PC-9 (cell line): ENCODE measurements around the gene PPM1F. TPM values are rescaled to one million over a fixed set of nuclear protein-coding genes. Genes with fewer than 3 reads are reported as not detected.

ENCODE experiments used
- BruUV-seq: library from RNA; stranded (reverse); fragments of 400-500 nt; replicated peaks from 2 replicates; lab custom pipeline; 2021; lab: Mats Ljungman, UMichigan
- CTCF ChIA-PET: fragments of 300-600 bp; sonication (Branson Sonifier 250); formaldehyde crosslinking; loops from one replicate; lab custom pipeline; 2022; ENCODE audit warnings: antibody characterized with exemption; lab: Charles Lee
- POLR2A ChIA-PET: fragments of 300-600 bp; sonication (Branson Sonifier 250); formaldehyde crosslinking; loops from one replicate; lab custom pipeline; 2022; ENCODE audit warnings: antibody characterized with exemption; ENCODE audit not compliant: unreplicated experiment; lab: Charles Lee
- DNase-seq, 2 experiments: peaks; one replicate each; pipeline versions ENCODE4 v3.0.0 to v3.0.0-alpha.2; 2015 to 2022; ENCODE audit warnings: mixed read lengths in 1 of 2
- H2AFZ ChIP-seq: fragments of 200-600 bp; sonication (generic); 2 replicates; pipeline ENCODE4 v1.8.1; 2017; ENCODE audit warnings: antibody characterized with exemption
- H3F3A ChIP-seq: fragments of 200-600 bp; sonication (generic); 2 replicates; pipeline ENCODE4 v1.8.1; 2017; ENCODE audit warnings: antibody characterized with exemption, mild to moderate bottlenecking, low read depth; ENCODE audit not compliant: insufficient read depth
- H3K27ac ChIP-seq: fragments of 200-600 bp; sonication (generic); 2 replicates; pipeline ENCODE4 v1.6.1; 2016; ENCODE audit warnings: mixed run types
- H3K27me3 ChIP-seq: fragments of 200-600 bp; sonication (generic); 2 replicates; pipeline ENCODE4 v1.6.1; 2016; ENCODE audit warnings: low read depth, mixed run types; ENCODE audit not compliant: insufficient read depth
- H3K36me3 ChIP-seq: fragments of 200-600 bp; sonication (generic); 2 replicates; pipeline ENCODE4 v1.6.1; 2016; ENCODE audit warnings: low read depth, mixed run types
- H3K4me1 ChIP-seq: fragments of 200-600 bp; sonication (generic); replicated peaks from 2 replicates; pipeline ENCODE4 v1.6.1; 2016; ENCODE audit warnings: mixed run types; ENCODE audit not compliant: insufficient read depth
- H3K4me2 ChIP-seq: fragments of 200-600 bp; sonication (generic); 2 replicates; pipeline ENCODE4 v1.6.1; 2017; ENCODE audit warnings: mixed run types
- H3K4me3 ChIP-seq: fragments of 200-600 bp; sonication (generic); 2 replicates; pipeline ENCODE4 v1.6.1; 2016; ENCODE audit warnings: mixed run types
- H3K79me2 ChIP-seq: fragments of 200-600 bp; sonication (generic); 2 replicates; pipeline ENCODE4 v1.6.1; 2017; ENCODE audit warnings: low read depth, mixed run types
- H3K9me2 ChIP-seq: fragments of 200-600 bp; sonication (generic); 2 replicates; pipeline ENCODE4 v1.8.1; 2017; ENCODE audit warnings: mild to moderate bottlenecking; ENCODE audit not compliant: insufficient read depth
- H3K9me3 ChIP-seq: fragments of 200-600 bp; sonication (generic); 2 replicates; pipeline ENCODE4 v1.8.1; 2016; ENCODE audit warnings: low read depth; ENCODE audit not compliant: insufficient read depth
- H4K20me1 ChIP-seq: fragments of 200-600 bp; sonication (generic); 2 replicates; pipeline ENCODE4 v1.8.1; 2017; ENCODE audit not compliant: insufficient read depth
- EZH2 ChIP-seq: fragments of 200-600 bp; sonication (generic); IDR thresholded peaks from 2 replicates; pipeline ENCODE4 v1.8.0; 2017; ENCODE audit warnings: antibody characterized with exemption, low read depth
- intact Hi-C: fragments of 100-400 bp; cut with micrococcal nuclease; formaldehyde crosslinking; loops from one replicate; pipeline ENCODE4 v1.10.0; 2022; ENCODE audit not compliant: unreplicated experiment
- total RNA-seq: library from RNA; stranded (reverse); gene quantifications from 2 replicates; pipeline ENCODE4 v1.2.3, GENCODE V29; 2021
- TF ChIP-seq, protein P1 (sequence below): fragments of 200-600 bp; sonication (generic); conservative IDR thresholded peaks from 2 replicates; pipeline ENCODE4 v1.6.1; 2017; ENCODE audit warnings: mixed run types, antibody characterized with exemption, mild to moderate bottlenecking, moderate library complexity

PPM1F gene
- total RNA-seq, 1 experiment from 2014 or later: 20.6 TPM

DNA sequence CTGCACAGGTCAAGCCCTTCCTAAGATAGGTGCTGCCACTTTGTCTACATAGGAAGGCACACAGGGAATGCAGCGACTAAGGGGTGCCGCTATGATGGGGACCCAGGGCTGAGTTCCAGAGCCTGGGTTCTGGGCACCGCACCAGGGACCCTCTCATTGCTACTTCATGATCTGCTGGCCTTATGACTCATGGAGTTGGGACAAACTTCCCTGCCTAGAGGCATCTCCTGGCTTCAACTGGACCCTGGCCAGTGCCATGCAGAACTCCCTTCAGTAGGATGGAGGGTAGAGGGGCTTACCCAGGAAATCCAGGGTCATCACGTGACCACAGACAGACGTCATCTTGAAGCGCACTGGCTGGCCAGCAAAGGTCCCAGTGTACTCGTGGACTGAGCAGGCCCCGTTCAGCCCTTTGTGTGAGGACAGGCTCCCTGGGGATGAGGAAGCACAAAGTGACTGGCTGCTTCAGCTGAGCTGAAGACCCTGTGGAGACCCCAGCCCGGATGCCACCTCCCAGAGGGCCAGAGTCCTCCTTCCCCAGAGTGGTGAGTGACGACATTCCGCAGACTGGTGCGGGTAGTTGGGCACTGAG lies 21.5 kb upstream of the PPM1F start:
- ChIA-PET POLR2A (no interaction called here), CTCF (no interaction called here)
- Histone ChIP-seq H3K4me2 (no peak overlapping the region), H4K20me1 (no peaks in the 10 kb centered on the region), H3K9me3 (no peaks in the 10 kb centered on the region), H3K9me2 (no peaks in the 10 kb centered on the region), H2AFZ (no peak overlapping the region), H3K4me3 (no peak overlapping the region), H3K79me2 (no peaks in the 10 kb centered on the region), H3K4me1 (no peaks in the 10 kb centered on the region), H3K27ac (no peak overlapping the region), H3K27me3 (no peaks in the 10 kb centered on the region), H3K36me3 (no peaks in the 10 kb centered on the region), H3F3A (no peaks in the 10 kb centered on the region)
- TF ChIP-seq EZH2: no peak
- TF ChIP-seq, protein P1, sequence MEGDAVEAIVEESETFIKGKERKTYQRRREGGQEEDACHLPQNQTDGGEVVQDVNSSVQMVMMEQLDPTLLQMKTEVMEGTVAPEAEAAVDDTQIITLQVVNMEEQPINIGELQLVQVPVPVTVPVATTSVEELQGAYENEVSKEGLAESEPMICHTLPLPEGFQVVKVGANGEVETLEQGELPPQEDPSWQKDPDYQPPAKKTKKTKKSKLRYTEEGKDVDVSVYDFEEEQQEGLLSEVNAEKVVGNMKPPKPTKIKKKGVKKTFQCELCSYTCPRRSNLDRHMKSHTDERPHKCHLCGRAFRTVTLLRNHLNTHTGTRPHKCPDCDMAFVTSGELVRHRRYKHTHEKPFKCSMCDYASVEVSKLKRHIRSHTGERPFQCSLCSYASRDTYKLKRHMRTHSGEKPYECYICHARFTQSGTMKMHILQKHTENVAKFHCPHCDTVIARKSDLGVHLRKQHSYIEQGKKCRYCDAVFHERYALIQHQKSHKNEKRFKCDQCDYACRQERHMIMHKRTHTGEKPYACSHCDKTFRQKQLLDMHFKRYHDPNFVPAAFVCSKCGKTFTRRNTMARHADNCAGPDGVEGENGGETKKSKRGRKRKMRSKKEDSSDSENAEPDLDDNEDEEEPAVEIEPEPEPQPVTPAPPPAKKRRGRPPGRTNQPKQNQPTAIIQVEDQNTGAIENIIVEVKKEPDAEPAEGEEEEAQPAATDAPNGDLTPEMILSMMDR: no peak
- no peak for DNase-seq
- intact Hi-C loops: no loop called here
- no TSS peak for BruUV-seq

- no TSS peak for BruUV-seq
- Histone ChIP-seq H4K20me1 (no peaks in the 10 kb centered on the region), H3F3A (no peaks in the 10 kb centered on the region), H3K79me2 (no peaks in the 10 kb centered on the region), H2AFZ (no peak overlapping the region), H3K27ac (no peak overlapping the region), H3K4me1 (no peaks in the 10 kb centered on the region), H3K4me2 (no peak overlapping the region), H3K27me3 (no peaks in the 10 kb centered on the region), H3K9me3 (no peaks in the 10 kb centered on the region), H3K36me3 (no peaks in the 10 kb centered on the region), H3K4me3 (no peak overlapping the region), H3K9me2 (no peaks in the 10 kb centered on the region)
- TF ChIP-seq EZH2: no peak
- TF ChIP-seq, protein P1: no peak
- intact Hi-C loops: no loop called here
- DNase-seq: no peak
- ChIA-PET CTCF (interaction anchor here (0.7 to 1.3 kb wide), 2 partner anchors 9 to 188 kb away, joined by 4 read pairs; partner anchors contain the start of gene TOP3B), POLR2A (no interaction called here)
Observed at GRCh38 chr22:21972806-21973205, 20.2 kb upstream of the PPM1F start.

DNA sequence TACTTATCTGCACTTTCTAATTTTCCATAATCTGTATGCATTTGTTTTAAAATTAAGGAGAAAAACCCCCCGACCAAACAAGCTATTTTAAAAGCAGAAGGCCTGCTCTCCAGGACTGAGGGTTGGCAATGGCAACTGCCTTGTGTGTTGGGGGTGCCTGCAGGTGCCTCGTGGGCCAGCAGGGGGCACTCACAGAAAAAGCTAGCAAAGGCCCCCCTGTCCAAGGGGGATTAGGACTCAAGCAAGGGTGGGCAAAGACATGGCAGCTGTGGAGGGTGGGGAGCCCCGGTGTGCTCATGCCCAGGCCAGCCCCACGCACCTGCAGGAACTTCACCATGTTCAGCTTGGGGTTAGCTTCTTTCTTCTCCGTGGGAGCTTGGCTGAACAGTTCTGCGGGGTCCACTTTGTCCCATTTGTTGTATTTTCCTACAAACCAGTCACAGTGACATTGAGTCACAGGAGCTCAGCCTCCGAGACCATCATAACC lies 19.7 kb upstream of the PPM1F start:
- H3F3A ChIP-seq: no peaks in the 10 kb centered on the region

More for the DNA sequence above, 19.7 kb upstream of the PPM1F start:
- H3K9me3 ChIP-seq: no peaks in the 10 kb centered on the region
- H3K4me3 ChIP-seq: no peak overlapping the region
- no peak for DNase-seq
- no peak overlapping the region for H3K27ac ChIP-seq
- no peak overlapping the region for H2AFZ ChIP-seq
- POLR2A ChIA-PET: no interaction called here
- no peaks in the 10 kb centered on the region for H3K4me1 ChIP-seq
- intact Hi-C loops: no loop called here
- no peak overlapping the region for H3K4me2 ChIP-seq
- H3K79me2 ChIP-seq: no peaks in the 10 kb centered on the region
- no peaks in the 10 kb centered on the region for H3K36me3 ChIP-seq
- BruUV-seq: no TSS peak
- H3K9me2 ChIP-seq: no peaks in the 10 kb centered on the region
- TF ChIP-seq, protein P1: peak; percentile 78
- no peak for TF ChIP-seq EZH2
- no peaks in the 10 kb centered on the region for H3K27me3 ChIP-seq
- no peaks in the 10 kb centered on the region for H4K20me1 ChIP-seq
- CTCF ChIA-PET: interaction anchor here (0.7 to 1.3 kb wide), 2 partner anchors 10 to 187 kb away, joined by 4 read pairs; partner anchors contain the start of gene TOP3B
